Activated CD4-positive, alpha-beta T cell treated with anti-CD3 and anti-CD28 coated beads, Interleukin-2, Interleukin-4, amounts not matched to agents 100 ng/mL and 50 ng/mL, durations not matched to agents 16 hours and 8 hours (primary cell): ENCODE data around the gene SLC25A29.

Experiments
- DNase-seq: peaks from one replicate; pipeline ENCODE4 v3.0.0-alpha.2; 2020; ENCODE audit warnings: low spot score

The SLC25A29 gene

DNA sequence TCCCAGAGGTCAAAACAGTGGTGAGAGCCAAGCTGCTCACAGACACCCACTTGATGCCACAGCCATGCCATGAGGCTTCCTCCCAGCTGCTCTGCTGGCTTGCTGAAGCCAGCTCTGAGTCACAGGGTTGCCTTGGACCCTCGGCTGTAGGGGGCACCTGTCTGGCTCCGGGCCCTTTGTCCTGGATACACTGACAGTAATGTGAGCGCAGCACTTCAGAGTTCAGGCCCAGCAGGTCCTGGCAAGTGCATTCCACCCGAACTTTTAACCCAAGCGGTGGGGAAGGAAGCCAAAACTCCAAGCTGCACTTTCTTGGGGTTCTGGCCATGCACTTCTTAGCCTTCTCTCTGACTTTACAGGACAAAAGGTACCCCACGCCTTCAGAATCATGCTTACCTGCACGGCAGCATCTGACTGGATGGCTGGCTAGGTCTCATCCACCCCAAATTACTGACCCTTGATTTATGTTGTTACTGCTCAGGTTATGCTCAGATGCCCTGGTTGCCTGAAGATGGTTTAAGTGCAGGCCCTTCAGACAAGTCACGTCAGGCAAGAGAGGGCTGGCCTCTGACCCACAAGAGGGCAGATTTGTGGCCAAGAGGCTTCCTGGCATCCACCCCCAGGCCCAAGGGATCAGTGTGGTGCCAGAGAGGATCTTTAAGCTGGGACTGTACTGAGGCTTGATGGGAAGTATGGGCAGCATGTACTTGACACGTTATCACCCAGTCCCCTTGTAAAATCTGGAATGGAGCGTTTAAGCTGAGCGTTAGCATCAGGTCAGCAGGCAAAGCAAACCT lies 24.8 kb downstream of the SLC25A29 start:
- DNase-seq, result no peak

DNA sequence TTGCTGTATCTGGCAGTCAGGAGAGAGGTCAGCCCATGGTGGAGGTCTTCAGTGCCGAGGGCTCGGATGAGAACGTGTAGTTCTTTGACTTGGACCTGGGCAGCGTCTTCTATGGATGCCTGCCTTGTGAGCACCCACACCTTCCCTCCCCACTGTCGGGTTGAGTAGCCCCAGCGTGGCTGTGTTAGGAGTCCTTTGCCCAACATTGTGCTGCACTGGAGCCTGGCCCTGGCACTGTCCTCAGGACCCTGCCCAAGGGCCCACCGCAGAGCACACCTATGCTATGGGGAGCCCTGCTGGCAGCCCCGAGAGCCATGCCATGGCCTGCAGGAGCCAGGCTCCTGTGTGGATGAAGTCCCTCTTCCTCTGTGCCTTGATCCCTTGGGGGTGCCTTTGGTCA lies 26.7 kb downstream of the SLC25A29 start:
- DNase-seq, result no peak

DNA sequence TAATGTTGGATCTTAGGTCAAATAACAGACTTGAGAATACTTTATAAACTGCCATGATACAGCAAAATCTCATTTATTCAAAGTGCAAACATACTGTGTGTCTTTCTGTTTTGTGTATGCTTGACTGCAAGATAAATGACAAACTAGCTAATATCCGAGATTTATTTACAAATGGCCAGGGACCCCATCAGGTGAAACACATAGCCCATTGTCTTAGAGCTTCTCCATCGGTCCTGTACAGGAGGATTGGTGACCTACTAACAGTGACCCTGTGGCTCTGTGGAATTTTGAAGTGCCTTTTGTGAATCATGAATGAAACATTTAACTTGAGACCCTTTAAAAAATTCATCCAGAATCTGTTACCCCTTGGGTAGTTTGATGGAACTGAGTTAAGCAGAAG lies 27.1 kb downstream of the SLC25A29 start:
- DNase-seq, result no peak

DNA sequence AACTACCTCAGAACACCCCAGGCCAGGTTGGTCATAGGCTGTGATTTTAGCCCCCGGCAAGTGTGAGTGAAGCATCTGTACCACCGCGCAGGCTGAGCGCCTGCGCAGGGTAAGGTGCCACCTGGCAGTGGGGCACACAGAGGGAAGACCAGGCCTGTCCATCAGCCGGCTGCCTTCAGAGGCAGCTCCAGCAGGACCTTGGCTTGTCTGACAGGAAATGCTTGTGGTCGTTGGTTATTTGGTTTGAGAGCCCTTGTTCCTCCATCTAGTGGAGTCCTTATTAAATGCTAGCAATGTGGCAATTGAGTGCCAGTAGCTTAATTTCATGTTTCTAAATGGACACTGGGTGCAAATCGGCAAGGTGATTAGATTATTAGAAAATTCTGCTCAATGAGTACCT lies 27.5 kb downstream of the SLC25A29 start:
- no peak for DNase-seq

DNA sequence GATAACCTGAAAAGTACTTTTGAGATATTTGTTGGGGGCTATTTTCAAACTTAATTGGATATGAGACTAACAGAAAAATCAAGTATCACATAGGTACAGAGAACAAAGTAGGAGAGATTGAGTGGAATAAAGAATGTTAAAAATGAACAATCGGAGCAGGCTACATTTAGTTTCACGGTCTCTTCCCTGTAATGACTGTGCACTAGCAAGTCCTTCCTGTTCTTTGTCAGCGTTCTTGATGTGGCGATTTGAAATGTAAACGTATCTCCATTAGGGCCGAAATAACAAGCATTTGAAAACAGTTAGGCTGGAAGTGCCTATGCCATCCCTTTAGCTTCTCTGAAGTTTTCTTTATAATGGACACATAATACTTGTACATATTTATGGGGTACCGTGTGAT lies 31.0 kb downstream of the SLC25A29 start:
- DNase-seq, result peak; percentile 67

DNA sequence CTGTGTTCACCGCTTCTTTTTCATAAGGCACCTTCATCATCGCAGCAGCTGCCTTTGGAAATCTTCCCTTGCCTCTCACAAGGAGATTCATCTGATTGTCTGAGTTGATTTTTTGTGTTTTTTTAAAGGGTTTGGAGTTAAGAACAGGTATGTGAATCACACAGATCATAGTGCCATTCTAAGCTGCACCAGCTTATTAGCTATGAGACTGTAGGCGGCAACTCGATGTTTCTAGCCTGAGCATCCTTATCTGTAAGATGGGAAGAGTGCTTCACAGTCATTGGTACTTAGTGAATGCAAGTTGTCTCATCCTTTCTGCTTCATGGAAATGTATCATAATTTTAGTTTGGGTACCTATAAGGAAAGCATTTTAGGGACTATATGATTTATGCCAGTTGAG lies 32.0 kb downstream of the SLC25A29 start:
- DNase-seq, result no peak

DNA sequence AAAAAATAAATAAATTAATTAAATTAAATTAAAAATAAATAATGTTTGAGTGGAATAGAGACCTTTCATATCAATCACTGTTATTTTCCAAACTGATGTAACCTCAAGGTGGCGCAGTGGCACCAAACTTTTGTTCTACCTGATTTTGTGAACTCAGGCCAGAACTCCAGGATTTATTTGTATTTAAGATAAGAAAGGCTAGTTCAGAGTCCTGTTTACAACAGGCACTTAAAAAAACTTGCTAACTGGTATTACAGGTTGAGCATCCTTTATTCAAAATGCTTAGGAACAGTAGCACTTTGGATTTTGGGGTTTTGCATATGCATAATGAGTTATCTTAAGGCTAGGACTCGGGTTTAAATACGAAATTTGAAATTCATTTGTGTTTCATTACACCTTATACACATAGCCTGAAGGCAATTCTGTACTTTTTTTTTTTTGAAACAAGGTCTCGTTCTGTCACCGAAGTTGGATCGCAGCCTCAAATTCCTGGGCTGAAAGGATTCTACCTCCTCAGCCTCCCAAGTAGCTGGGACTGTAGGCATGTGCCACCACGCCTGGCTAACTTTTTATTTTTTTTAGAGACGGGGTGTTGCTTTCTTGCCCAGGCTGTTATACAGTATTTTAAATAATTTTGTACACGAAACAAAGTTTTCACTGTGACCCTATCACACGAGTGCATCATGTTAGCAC lies 34.9 kb downstream of the SLC25A29 start:
- peak; percentile 12 for DNase-seq

DNA sequence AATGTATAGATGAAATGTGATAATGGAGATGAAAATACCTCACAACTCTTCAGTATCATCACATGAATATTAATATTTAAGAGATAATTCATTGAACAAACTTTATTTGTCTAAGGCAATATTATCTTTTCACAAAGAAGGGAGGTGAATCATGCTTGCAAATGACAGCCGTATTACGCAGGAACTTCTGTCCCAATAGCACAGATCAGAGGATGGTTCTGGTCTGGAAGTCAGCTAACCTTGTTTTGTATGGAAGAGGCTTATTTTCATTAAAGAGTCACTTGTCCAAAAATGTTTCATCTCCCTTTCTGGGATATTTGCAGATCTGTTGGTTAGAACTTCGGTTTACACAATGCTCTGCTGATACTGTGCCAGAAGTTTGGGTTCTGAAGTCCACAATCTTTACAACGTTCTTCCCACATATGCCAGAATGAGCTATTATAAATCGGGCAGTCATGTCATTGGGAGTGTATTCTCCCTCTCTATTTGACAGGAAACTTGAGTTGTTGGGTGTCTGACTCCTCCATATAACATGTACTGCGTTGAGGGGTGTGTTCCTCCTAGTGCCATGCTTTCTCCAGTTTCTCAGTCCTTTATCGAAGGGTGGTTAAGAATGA lies 37.5 kb downstream of the SLC25A29 start:
- no peak for DNase-seq

DNA sequence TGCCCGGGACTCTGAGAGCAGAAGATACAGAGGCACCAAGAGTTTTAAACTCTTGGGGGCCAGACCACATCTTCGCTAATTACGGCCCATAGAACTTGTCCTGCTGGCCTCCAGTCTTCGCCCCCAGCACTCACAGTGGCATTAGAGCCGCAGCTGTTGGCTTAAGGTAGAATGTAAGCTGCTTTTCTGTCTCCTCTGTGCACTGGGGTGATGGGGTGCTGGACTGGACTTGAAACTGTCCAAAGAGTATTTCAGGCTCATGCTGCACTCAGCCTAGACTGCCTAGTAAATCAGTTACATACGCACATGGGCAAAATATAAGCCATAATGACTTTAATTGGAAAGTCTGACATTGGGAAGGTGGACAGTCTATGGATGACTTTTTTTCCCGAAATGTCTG lies 38.3 kb downstream of the SLC25A29 start:
- DNase-seq, result no peak

DNA sequence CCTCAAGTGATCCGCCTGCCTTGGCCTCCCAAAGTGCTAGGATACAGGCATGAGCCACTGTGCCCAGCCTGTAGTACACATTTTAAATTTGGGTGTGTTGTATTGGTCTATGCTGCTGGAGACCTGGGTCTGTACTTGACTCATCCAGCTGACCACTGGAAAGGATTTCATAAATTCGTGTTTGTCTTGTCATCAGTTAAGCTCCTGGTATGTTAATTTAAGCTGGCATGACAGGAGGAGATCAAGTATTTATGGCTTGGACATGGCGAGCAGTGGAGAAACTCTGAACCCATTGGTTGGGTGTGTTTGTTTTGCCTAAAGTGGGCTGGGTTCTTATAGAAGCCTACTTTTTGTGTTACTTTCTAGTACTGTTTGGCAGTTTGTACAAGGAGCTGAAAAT lies 43.1 kb downstream of the SLC25A29 start:
- DNase-seq, result no peak

DNA sequence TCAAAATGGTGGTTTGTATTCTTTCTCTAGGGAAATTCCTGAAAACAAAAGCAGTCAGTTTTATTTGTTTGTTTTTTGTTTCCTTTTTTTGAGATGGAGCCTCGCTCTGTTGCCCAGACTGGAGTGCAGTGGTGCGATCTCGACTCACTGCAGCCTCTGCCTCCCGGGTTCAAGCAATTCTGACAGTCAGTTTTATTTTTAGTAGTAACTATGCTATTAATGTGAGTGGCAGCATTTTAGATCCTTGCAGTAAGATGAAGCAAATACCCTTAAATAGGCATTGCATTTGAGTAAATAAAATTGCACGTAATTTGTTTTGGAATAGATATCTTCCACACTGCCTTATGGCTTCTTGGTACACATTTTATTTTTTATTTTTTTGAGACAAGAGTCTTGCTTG lies 43.7 kb downstream of the SLC25A29 start:
- no peak for DNase-seq

DNA sequence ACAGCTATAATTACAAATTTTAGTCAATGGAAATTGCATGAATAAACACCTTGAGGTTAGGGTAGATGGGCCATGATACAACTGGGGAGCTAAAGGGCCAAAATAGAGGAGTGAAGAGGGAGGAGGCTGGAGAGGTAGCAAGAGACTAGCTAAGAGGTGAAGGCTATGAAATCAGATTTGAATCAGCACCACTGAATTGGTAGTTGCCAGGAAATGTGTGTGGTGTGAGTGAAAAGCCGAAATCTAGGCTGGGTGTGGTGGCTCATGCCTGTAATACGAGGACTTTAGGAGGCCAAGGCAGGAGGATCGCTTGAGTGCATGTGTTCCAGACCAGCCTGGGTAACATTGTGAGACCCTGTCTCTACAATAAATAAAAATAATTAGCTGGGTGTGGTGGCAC lies 44.6 kb downstream of the SLC25A29 start:
- DNase-seq, result peak; percentile 78

DNA sequence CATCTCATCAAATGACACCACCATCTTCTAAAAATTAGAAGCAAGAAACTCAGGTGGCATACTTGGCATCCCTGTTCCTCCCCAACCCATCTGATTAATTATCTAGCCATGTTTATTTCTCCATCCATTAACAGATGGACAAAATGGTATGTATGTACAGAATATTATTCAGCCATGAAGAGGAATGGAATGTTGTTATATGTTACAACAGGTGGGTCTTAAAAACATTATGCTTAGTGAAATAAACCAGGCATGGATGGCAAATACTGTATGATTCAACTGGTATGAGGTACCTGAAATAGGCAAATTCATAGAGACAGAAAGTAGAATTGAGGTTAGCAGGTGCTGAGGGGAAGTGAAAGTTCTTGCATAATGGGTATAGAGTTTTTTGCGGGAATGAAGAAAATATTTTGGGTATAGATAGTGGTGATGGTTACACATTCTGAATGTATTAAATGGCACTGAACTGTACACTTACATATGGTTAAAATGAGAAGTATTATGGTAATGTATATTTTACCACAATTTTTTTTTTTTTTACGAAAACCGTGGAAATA lies 49.8 kb downstream of the SLC25A29 start:
- no peak for DNase-seq

DNA sequence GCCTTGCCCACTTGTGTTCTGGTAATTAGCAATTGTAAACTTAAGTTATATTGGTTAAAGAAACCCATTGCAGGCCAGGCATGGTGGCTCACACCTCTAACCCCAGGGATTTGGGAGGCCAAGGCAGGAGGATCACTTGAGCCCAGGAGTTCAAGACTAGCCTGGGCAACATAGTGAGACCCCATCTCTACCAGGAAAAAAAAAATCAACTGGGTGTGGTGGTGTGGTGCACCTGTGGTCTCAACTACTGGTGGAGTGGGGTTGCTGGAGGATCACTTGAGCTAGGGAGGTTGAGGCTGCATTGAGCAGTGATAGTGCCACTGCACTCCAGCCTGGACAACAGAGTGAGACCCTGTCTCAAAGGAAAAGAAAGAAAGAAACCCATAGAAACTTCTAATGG lies 53.6 kb downstream of the SLC25A29 start:
- no peak for DNase-seq

DNA sequence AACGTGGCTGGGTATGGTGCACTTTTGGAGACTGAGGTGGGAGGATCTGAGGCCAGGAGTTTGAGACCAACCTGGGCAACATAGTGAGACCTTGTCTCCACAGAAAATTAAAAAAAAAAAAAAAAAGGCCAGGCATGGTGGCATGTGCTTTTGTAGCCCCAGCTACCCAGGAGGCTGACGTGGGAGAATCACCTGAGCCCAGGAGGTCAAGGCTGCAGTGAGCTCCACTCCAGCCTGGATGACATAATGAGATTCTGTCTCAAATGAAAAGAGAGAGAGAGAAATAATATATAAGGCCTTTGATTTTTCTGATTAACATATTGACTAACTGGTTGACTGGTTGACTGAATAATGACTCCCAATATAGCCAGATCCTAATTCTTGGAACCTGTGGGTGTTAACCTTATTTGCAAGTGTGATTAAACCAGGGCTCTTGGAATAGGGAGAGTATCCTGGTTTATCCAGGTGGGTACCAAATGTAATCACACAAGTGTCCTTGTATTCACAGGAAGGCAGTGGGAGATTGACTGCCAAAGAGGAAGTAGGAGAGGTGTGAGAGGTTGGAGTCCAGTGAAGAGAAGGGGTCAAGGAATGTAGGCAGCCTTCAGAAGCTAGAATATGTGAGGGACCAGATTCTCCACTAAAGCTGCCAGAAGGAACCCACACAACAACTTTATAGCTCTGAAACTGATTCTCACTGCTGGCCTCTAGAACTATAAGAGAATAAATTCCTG lies 55.3 kb downstream of the SLC25A29 start:
- DNase-seq, result no peak

DNA sequence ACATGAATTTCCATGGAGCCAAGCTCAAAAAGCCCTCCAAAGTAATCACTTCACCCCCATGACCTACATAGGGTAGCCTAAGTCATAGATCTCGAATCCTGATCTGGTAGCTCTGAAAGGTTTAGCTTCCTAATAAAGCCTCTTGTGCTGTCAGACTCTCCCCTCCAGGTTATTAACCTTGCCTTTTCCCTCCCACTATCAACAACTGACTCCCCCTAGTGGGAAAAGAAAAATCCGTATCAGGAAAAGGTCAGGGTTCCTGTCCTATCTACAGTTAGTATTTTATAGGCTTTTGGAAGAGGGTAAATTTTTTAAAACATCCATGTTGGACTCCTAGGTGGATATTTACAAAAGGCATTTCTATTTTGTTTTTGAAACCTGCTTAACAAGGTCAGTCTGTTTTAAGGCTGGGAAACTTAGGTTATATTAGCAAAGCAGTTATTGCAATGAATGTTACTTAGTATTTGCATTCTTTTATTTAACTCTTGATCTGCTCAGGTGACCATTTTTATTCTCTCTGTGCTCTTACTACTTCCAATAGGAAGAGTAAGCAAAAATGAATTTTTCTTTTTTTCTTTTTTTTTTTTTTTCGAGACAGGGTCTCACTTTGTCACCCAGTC lies 59.3 kb downstream of the SLC25A29 start:
- peak; percentile 44 for DNase-seq

DNA sequence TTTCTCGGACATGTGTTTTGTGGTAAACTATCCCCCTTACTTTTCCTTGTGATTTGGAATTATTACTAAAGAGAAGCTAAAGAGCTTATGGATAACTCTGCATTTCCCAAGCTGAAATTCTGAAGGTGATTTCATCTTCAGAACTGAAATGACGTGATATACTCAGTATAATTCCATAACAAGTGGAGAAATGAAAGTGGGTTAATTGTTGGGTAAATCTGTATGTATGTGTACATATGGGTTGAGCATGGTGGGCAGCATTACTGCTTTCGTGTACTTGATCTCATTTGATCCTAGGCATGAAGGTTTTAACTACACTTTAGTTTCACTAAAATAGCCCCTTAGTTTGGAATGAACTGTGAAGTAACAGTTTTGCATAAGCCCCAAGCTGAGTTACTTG lies 63.2 kb downstream of the SLC25A29 start:
- DNase-seq, result no peak

DNA sequence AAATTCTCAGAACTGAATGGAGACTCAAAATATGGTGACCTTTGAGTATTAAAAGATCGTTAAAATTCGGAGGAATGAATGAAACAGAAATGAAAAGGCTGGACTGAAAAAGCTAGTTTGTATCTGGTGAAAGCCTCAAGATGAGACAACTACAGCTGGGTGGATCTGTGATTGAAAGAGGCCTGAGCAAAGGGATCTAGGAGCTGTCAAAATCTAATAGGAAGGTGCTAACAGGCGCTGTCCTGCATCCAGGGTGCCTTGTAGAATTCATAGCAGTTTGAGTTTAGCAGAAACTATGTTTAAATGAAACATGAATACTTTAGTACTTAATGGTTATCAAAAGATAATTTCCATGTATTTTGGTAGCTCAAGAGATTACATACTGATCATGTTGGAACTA lies 65.0 kb downstream of the SLC25A29 start:
- DNase-seq, result no peak
